Left ventricle myocardium inferior (tissue), 1 donor: Measurements from ENCODE around the gene IL16. TPM values are rescaled to one million over a fixed set of nuclear protein-coding genes. Genes with fewer than 3 reads are reported as not detected.

ENCODE experiments used
- DNase-seq: peaks from one replicate; pipeline ENCODE4 v3.0.0-alpha.2; 2020
- H3K27ac ChIP-seq: fragments of 200-600 bp; replicated peaks from 2 replicates; pipeline ENCODE4 v1.8.0; 2021
- H3K27me3 ChIP-seq: fragments of 200-600 bp; 2 replicates; pipeline ENCODE4 v1.8.0; 2021; ENCODE audit warnings: low read depth
- H3K36me3 ChIP-seq: fragments of 200-600 bp; 2 replicates; pipeline ENCODE4 v1.8.0; 2021
- H3K4me1 ChIP-seq: fragments of 200-600 bp; 2 replicates; pipeline ENCODE4 v1.8.0; 2021
- H3K4me3 ChIP-seq: fragments of 200-600 bp; 2 replicates; pipeline ENCODE4 v1.8.0; 2021; ENCODE audit warnings: mild to moderate bottlenecking, moderate library complexity
- H3K9me3 ChIP-seq: fragments of 200-600 bp; replicated peaks from 2 replicates; pipeline ENCODE4 v1.8.0; 2021
- CTCF ChIP-seq: fragments of 200-600 bp; IDR thresholded peaks from 2 replicates; pipeline ENCODE4 v1.8.0; 2021; ENCODE audit warnings: antibody characterized with exemption, mild to moderate bottlenecking, borderline replicate concordance
- intact Hi-C: fragments of 100-400 bp; cut with micrococcal nuclease; formaldehyde crosslinking; loops from one replicate; pipeline ENCODE4 v1.11.0; 2022
- total RNA-seq: library from RNA; stranded (reverse); fragmentation: NEBNext Ultra II Directional; extraction: Animal tissue kit (Norgen Biotek cat#: 25700); gene quantifications from one replicate; pipeline ENCODE4 v1.2.1, GENCODE V29; 2021
- donor health status: DM: no; HTN: yes; CAD: no; lungs with severe emphysema.

IL16 gene
- total RNA-seq, 1 donor from 2014 or later: 3.8 TPM

GRCh38 chr15:81275711-81276392 is 79.2 kb downstream of the IL16 start:
- Histone ChIP-seq H3K27ac (peak overlapping the region; percentile 66), H3K36me3 (peaks cover 9% of the 10 kb centered on the region), H3K4me1 (peaks cover 9% of the 10 kb centered on the region), H3K27me3 (no peaks in the 10 kb centered on the region), H3K9me3 (peaks cover 13% of the 10 kb centered on the region), H3K4me3 (no peak overlapping the region)
- intact Hi-C loops: loop anchor here (2.0 to 10.0 kb wide), 2 partner anchors 59 to 125 kb away; no protein-coding TSS in a partner anchor
- no peak for DNase-seq
- no peak for TF ChIP-seq CTCF

DNA sequence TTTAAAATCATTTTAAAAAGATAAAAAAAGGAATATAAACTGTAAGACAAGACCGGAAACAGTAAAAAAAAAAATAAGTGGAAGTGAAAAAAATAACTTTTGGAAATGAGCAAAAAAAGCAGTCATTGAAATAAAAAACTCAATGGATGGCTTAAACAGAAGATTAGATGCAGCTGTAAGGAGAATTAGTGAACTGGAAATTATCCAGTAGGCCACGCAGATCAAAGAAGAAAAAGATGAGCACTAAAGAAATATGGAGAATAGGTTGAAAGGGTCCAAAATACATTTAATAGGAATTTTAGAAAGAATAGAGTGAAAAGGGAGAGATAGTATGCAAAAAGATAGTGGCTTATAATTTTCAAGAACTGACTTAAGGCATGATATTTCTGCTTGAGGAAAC is 80.3 kb downstream of the IL16 start:
- intact Hi-C loops: loop anchor here (2.0 to 10.0 kb wide), 2 partner anchors 58 to 124 kb away; no protein-coding TSS in a partner anchor
- Histone ChIP-seq H3K4me3 (no peak overlapping the region), H3K36me3 (peaks cover 9% of the 10 kb centered on the region), H3K27ac (no peak overlapping the region), H3K4me1 (peaks cover 9% of the 10 kb centered on the region), H3K9me3 (peaks cover 13% of the 10 kb centered on the region), H3K27me3 (no peaks in the 10 kb centered on the region)
- DNase-seq: no peak
- no peak for TF ChIP-seq CTCF

GRCh38 chr15:81277851-81278250 is 81.2 kb downstream of the IL16 start:
- Histone ChIP-seq H3K4me3 (no peak overlapping the region), H3K27ac (no peak overlapping the region), H3K4me1 (peaks cover 9% of the 10 kb centered on the region), H3K27me3 (no peaks in the 10 kb centered on the region), H3K36me3 (peaks cover 9% of the 10 kb centered on the region), H3K9me3 (peaks cover 13% of the 10 kb centered on the region)
- TF ChIP-seq CTCF: no peak
- no peak for DNase-seq
- intact Hi-C loops: loop anchor here (2.0 to 10.0 kb wide), 2 partner anchors 57 to 123 kb away; no protein-coding TSS in a partner anchor

DNA sequence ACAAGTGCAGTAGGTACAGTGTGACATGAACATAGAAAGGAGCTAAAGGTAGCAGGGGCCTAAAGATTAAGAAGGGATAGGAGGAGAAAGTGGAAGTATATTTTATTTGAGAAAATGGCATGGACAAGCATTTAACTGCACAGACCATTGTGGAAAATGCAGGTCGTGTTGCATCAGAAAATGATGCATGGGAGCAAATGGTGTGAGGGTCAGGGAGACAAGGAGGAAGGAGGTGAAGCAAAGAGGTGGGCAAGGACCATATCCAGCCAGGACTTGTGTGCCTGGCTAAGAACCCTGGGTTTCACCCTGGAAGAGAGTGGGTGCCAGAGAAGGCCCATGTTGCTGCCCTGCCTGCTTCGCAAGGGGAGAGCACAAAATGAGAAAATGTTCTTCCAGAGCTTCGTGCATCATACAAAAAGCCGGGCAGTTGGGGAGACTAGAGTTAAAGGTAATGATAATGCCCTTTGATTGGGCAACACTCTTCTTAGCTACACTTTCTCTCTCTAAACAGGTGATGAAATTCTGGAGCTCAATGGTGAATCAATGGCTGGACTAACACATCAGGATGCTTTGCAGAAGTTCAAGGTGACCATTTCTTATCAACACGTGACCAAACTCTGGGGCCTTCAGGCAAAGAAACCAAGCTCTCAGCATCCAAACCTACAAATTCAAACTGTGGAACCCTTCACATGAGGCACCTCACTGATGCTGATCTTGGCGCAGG is 81.8 kb downstream of the IL16 start:
- peaks cover 9% of the 10 kb centered on the region for H3K36me3 ChIP-seq
- intact Hi-C loops: loop anchor here (10.0 kb wide), 1 partner anchor 56 kb away; no protein-coding TSS in a partner anchor
- TF ChIP-seq CTCF: no peak
- no peak overlapping the region for H3K27ac ChIP-seq
- H3K4me1 ChIP-seq: peaks cover 9% of the 10 kb centered on the region
- H3K27me3 ChIP-seq: no peaks in the 10 kb centered on the region
- H3K9me3 ChIP-seq: peaks cover 13% of the 10 kb centered on the region
- H3K4me3 ChIP-seq: no peak overlapping the region
- DNase-seq: no peak

GRCh38 chr15:81279621-81280485 is 83.2 kb downstream of the IL16 start:
- TF ChIP-seq CTCF: no peak
- no peak overlapping the region for H3K27ac ChIP-seq
- no peak for DNase-seq
- peaks cover 12% of the 10 kb centered on the region for H3K4me1 ChIP-seq
- H3K4me3 ChIP-seq: no peak overlapping the region
- H3K27me3 ChIP-seq: no peaks in the 10 kb centered on the region
- peaks cover 6% of the 10 kb centered on the region for H3K36me3 ChIP-seq
- intact Hi-C loops: loop anchor here (10.0 kb wide), 1 partner anchor 55 kb away; no protein-coding TSS in a partner anchor
- H3K9me3 ChIP-seq: peaks cover 13% of the 10 kb centered on the region
